Activated CD8-positive, alpha-beta T cell treated with anti-CD3 and anti-CD28 coated beads for 36 hours (primary cell): ENCODE data around the gene PPP2R2C. TPM values are rescaled to one million over a fixed set of nuclear protein-coding genes. Genes with fewer than 3 reads are reported as not detected.

Source experiments
- ATAC-seq: fragments of 200-7000 bp; cut with Tn5 transposase; one replicate; pipeline ENCODE4 v1.10.0; 2021; ENCODE audit warnings: mild to moderate bottlenecking, moderate library complexity
- CTCF ChIA-PET: fragments of 350-600 bp; sonication (Branson Sonifier 250); formaldehyde crosslinking; loops from one replicate; lab custom pipeline; 2021; ENCODE audit warnings: antibody characterized with exemption; lab: Charles Lee
- POLR2A ChIA-PET: fragments of 350-600 bp; sonication (Branson Sonifier 250); formaldehyde crosslinking; loops from one replicate; lab custom pipeline; 2021; ENCODE audit warnings: antibody characterized with exemption; lab: Charles Lee
- DNase-seq: peaks from one replicate; pipeline ENCODE4 v3.0.0-alpha.2; 2020
- H3K27ac Mint-ChIP-seq: one replicate; pipeline ENCODE4 v1.8.0; 2021; ENCODE audit warnings: mild to moderate bottlenecking, mixed read lengths
- H3K27me3 Mint-ChIP-seq: one replicate; pipeline ENCODE4 v1.8.0; 2021; ENCODE audit warnings: mixed read lengths
- H3K36me3 Mint-ChIP-seq: one replicate; pipeline ENCODE4 v1.8.0; 2021; ENCODE audit warnings: low read depth, mixed read lengths
- H3K4me1 Mint-ChIP-seq: one replicate; pipeline ENCODE4 v1.8.0; 2021; ENCODE audit warnings: low read depth, mixed read lengths
- H3K4me3 Mint-ChIP-seq: one replicate; pipeline ENCODE4 v1.8.0; 2021; ENCODE audit warnings: mild to moderate bottlenecking, moderate library complexity, mixed read lengths
- H3K9me3 Mint-ChIP-seq: one replicate; pipeline ENCODE4 v1.8.0; 2021; ENCODE audit warnings: mixed read lengths
- intact Hi-C: fragments of 100-400 bp; cut with micrococcal nuclease; formaldehyde crosslinking; loops from one replicate; pipeline ENCODE4 v1.10.0; 2022
- total RNA-seq, 2 experiments: library from RNA; stranded (reverse); gene quantifications; one replicate each; pipeline ENCODE4 v1.2.3, GENCODE V29; 2021
- TF ChIP-seq, protein P1 (sequence below): fragments of 200-600 bp; IDR thresholded peaks from one replicate; pipeline ENCODE4 v1.8.0; 2022; ENCODE audit warnings: antibody characterized with exemption, mild to moderate bottlenecking

PPP2R2C gene
- total RNA-seq, 2 experiments from 2014 or later = not detected

- Mint-ChIP-seq H3K9me3 (peaks cover 4% of the 10 kb centered on the region), H3K27me3 (peaks cover 12% of the 10 kb centered on the region), H3K4me1 (no peaks in the 10 kb centered on the region), H3K27ac (no peak overlapping the region), H3K36me3 (no peaks in the 10 kb centered on the region), H3K4me3 (no peak overlapping the region)
- intact Hi-C loops = no loop called here
- TF ChIP-seq, protein P1, sequence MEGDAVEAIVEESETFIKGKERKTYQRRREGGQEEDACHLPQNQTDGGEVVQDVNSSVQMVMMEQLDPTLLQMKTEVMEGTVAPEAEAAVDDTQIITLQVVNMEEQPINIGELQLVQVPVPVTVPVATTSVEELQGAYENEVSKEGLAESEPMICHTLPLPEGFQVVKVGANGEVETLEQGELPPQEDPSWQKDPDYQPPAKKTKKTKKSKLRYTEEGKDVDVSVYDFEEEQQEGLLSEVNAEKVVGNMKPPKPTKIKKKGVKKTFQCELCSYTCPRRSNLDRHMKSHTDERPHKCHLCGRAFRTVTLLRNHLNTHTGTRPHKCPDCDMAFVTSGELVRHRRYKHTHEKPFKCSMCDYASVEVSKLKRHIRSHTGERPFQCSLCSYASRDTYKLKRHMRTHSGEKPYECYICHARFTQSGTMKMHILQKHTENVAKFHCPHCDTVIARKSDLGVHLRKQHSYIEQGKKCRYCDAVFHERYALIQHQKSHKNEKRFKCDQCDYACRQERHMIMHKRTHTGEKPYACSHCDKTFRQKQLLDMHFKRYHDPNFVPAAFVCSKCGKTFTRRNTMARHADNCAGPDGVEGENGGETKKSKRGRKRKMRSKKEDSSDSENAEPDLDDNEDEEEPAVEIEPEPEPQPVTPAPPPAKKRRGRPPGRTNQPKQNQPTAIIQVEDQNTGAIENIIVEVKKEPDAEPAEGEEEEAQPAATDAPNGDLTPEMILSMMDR = no peak
- CTCF ChIA-PET = no interaction called here
- POLR2A ChIA-PET = no interaction called here
- ATAC-seq (no peak), DNase-seq (no peak)
Observed at GRCh38 chr4:6494431-6495295, 22.2 kb upstream of the PPP2R2C start.

GRCh38 chr4:6493658-6494304 is 21.4 kb upstream of the PPP2R2C start:
- ATAC-seq (no peak), DNase-seq (no peak)
- peaks cover 18% of the 10 kb centered on the region for H3K27me3 Mint-ChIP-seq
- H3K4me1 Mint-ChIP-seq = no peaks in the 10 kb centered on the region
- no peak overlapping the region for H3K4me3 Mint-ChIP-seq
- H3K36me3 Mint-ChIP-seq = no peaks in the 10 kb centered on the region
- CTCF ChIA-PET = no interaction called here
- peaks cover 4% of the 10 kb centered on the region for H3K9me3 Mint-ChIP-seq
- POLR2A ChIA-PET = no interaction called here
- no peak overlapping the region for H3K27ac Mint-ChIP-seq
- intact Hi-C loops = no loop called here
- TF ChIP-seq, protein P1 = no peak

DNA sequence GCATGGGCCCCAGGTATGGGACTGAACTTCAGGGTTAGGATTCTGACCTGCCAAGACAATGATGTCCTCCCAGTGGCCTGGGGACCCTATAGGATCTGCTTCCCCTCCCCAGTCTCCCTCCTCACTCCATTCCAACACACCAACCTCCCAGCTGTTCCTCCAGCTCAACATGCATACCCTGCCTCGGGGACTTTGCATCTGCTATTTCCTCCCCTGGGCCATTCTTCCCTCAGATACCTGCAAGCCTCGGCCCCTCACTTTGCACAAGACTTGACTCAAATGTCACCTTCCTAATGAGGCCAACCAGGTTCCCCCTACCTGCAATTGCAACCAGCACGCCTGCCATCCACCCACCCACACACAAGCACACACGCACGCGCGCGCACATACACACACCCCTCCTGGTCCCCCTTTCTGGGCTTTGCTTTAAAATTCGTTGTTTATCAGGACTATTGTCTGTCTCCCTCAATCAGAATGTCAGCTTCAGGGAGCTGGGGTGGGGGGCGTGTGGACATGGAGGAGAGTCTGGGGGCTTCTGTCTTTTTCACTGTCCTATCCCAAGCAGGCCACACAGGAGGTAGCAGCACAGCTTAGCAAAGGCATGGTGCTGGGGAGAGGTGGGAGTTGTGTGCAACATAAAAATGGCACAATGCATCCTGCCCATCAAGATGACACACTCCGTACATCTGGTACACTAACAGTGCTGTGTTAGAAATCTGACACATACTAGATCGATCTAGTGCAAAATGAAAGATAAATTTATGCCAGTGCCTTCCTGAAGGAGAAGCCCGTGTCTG is 20.6 kb upstream of the PPP2R2C start:
- ChIA-PET POLR2A (no interaction called here), CTCF (no interaction called here)
- Mint-ChIP-seq H3K4me3 (no peak overlapping the region), H3K9me3 (peaks cover 5% of the 10 kb centered on the region), H3K4me1 (no peaks in the 10 kb centered on the region), H3K27me3 (peaks cover 19% of the 10 kb centered on the region), H3K36me3 (no peaks in the 10 kb centered on the region), H3K27ac (no peak overlapping the region)
- TF ChIP-seq, protein P1 = no peak
- DNase-seq = no peak
- intact Hi-C loops = no loop called here
- ATAC-seq = no peak

DNA sequence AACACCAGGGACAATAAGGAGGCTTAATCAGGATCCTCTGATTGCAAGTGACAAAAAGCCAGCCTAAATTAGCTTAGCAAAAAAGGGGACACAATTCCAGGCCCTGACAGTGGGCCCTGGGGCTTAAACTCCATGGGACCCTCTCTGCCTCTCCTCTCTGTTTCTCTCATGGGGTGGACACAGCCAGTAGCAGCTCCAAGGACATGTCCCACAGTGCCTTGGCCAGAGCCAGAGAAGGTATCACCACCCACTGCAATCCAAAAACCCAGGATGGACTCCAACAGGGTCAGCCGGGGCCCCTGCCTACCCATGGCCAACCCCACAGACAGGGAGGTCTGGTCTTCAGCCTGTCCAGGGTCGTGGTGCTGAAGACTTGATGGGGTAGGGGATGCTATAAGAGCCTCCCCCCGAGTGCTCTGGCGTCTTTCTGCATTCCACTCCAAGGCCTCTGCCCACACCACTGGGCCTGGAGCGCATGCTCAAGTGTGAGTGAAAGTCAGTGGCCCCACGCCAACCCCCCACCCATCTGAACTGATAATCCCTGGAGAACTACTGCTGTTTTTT is 19.7 kb upstream of the PPP2R2C start:
- POLR2A ChIA-PET = interaction anchor here (0.7 kb wide), 1 partner anchor 19 kb away, joined by 3 read pairs; no protein-coding TSS in a partner anchor
- peaks cover 19% of the 10 kb centered on the region for H3K27me3 Mint-ChIP-seq
- ATAC-seq (no peak), DNase-seq (no peak)
- CTCF ChIA-PET = no interaction called here
- TF ChIP-seq, protein P1 = no peak
- no peak overlapping the region for H3K27ac Mint-ChIP-seq
- no peaks in the 10 kb centered on the region for H3K4me1 Mint-ChIP-seq
- intact Hi-C loops = no loop called here
- H3K4me3 Mint-ChIP-seq = no peak overlapping the region
- H3K36me3 Mint-ChIP-seq = no peaks in the 10 kb centered on the region
- peaks cover 14% of the 10 kb centered on the region for H3K9me3 Mint-ChIP-seq
